WTC11 (cell line): ENCODE results near the gene LVRN.

Source experiments
- FOXK1 ChIP-seq: sonication (generic); formaldehyde crosslinking; IDR thresholded peaks from 2 replicates; pipeline ENCODE4 v1.8.0; 2022; ENCODE audit warnings: mild to moderate bottlenecking, moderate library complexity, missing genetic modification reagents
- TF ChIP-seq, protein P1 (sequence below): fragments of 200-600 bp; IDR thresholded peaks from 2 replicates; pipeline ENCODE4 v1.8.0; 2022; ENCODE audit warnings: antibody characterized with exemption

DNA sequence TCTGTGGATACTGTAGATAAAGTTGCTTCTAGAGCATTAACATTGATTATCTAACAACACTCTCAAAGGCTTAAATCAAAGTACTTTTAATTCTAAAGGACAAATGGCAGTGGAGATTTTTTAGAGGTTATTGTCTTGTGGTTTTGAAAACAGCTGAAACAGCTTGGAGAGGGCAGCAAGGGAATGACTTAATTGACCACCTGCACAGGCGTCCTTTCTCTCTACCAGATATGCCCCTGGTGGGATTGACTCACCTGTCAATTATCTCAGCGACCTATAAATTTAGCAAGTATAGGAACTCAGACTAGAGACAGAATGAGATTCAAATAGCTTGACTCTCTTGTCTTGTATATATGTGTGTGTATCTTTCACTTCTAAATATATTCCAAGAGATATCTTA lies 83.5 kb downstream of the LVRN start:
- TF ChIP-seq, protein P1, sequence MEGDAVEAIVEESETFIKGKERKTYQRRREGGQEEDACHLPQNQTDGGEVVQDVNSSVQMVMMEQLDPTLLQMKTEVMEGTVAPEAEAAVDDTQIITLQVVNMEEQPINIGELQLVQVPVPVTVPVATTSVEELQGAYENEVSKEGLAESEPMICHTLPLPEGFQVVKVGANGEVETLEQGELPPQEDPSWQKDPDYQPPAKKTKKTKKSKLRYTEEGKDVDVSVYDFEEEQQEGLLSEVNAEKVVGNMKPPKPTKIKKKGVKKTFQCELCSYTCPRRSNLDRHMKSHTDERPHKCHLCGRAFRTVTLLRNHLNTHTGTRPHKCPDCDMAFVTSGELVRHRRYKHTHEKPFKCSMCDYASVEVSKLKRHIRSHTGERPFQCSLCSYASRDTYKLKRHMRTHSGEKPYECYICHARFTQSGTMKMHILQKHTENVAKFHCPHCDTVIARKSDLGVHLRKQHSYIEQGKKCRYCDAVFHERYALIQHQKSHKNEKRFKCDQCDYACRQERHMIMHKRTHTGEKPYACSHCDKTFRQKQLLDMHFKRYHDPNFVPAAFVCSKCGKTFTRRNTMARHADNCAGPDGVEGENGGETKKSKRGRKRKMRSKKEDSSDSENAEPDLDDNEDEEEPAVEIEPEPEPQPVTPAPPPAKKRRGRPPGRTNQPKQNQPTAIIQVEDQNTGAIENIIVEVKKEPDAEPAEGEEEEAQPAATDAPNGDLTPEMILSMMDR: no peak
- no peak for TF ChIP-seq FOXK1
